SIG-M5 (cell line): Measurements from ENCODE around the gene TXNIP.
A peak's percentile ranks its signal among the peaks of the same experiment; 100 is the strongest.

Source experiments
- DNase-seq: peaks from one replicate; lab custom pipeline; 2025; lab: John Stamatoyannopoulos, UW

TXNIP gene

GRCh38 chr1:146010126-146010738 lies 13.9 kb upstream of the TXNIP start:
- DNase-seq = no peak

- DNase-seq = no peak
Measured at GRCh38 chr1:146007489-146008133, 11.2 kb upstream of the TXNIP start.

GRCh38 chr1:146001709-146002108 lies 5.3 kb upstream of the TXNIP start:
- no peak for DNase-seq

- DNase-seq = no peak
Measured at GRCh38 chr1:145999321-146000024, 3.1 kb upstream of the TXNIP start.

- no peak for DNase-seq
Measured at GRCh38 chr1:145997718-145998023, 1.3 kb upstream of the TXNIP start.

GRCh38 chr1:145997016-145997717 lies 788 bp upstream of the TXNIP start:
- no peak for DNase-seq

GRCh38 chr1:145995964-145996432 lies 381 bp downstream of the TXNIP start:
- no peak for DNase-seq

- DNase-seq = no peak
Measured at GRCh38 chr1:145995148-145995881, 1.1 kb downstream of the TXNIP start.

- DNase-seq = no peak
Measured at GRCh38 chr1:145994391-145995120, 1.8 kb downstream of the TXNIP start.

GRCh38 chr1:145993618-145994390 lies 2.6 kb downstream of the TXNIP start:
- DNase-seq = no peak

- no peak for DNase-seq
Measured at GRCh38 chr1:145992958-145993617, 3.3 kb downstream of the TXNIP start.

- DNase-seq = no peak
Measured at GRCh38 chr1:145992502-145992936, 3.9 kb downstream of the TXNIP start.

GRCh38 chr1:145991735-145992412 lies 4.5 kb downstream of the TXNIP start:
- no peak for DNase-seq

GRCh38 chr1:145990249-145990855 lies 6.0 kb downstream of the TXNIP start:
- no peak for DNase-seq

GRCh38 chr1:145988773-145989172 lies 7.6 kb downstream of the TXNIP start:
- no peak for DNase-seq

GRCh38 chr1:145987926-145988325 lies 8.5 kb downstream of the TXNIP start:
- no peak for DNase-seq

GRCh38 chr1:145986551-145986950 lies 9.8 kb downstream of the TXNIP start:
- no peak for DNase-seq

GRCh38 chr1:145985502-145986439 lies 10.6 kb downstream of the TXNIP start:
- peak; percentile 62 for DNase-seq
